ENCODE measurements around the gene ACOT11.
"Not testable (repeated sequence)": the region's sequence is repeated elsewhere in the genome, so short reads cannot be mapped to it uniquely, and the experiment has no call there.

Gene ACOT11

DNA sequence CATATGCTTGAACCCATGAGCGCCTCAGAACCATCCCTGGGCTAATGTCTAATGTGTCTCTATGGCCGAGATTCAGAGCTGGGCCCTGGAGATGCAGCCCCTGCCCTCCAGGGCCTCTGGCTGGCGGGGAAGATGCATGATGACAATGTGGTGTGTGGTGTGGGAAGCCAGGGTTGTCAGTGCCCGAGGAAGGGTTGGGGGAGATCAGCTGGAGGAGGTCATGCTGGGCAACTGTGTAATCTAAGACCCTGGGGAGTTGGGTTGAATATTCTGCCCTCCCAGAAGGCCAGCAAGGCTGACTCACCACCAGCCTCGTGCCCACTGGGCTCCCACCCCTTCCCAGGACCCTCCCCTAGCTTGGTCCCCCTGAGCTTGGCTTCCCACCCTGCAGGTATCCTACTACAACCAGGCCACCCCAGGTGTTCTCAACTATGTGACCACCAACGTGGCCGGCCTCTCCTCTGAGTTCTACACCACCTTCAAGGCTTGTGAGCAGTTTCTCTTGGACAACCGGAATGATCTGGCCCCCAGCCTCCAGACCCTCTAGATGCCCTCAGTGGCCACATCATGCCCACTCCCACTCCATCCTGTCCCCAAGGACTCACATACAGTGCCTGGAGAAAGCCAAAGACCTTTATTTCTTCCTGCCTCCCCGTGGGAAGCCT is 60.7 kb downstream of the ACOT11 start:
- no peak for DNase-seq (ENCODE audit: low spot score)

- no peak for DNase-seq (ENCODE audit: low spot score)
Observed at GRCh38 chr1:54609301-54609921, 61.4 kb downstream of the ACOT11 start.

GRCh38 chr1:54610048-54610447 is 62.0 kb downstream of the ACOT11 start:
- no peak for DNase-seq (ENCODE audit: low spot score)

- no peak for DNase-seq (ENCODE audit: low spot score)
Observed at GRCh38 chr1:54610601-54611580, 62.9 kb downstream of the ACOT11 start.

DNA sequence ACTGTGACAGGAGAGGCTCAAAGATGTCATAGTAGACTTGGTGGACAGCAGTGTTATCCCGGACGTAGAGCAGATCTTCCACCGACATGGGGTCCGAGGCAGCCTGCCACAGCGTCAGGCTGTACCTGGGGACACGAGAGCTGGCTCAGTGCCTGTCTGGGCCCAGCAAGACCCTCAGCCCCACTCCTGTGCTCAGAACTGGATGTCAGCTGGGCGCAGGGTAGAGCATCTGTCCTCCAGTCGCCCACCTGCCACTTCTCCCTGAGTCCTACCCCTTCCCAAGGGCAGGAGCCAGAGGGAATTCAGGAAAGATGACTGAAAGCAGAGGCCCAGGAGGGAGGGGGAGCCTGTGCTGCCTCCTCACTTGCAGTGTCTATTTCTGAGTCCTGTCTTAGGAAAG is 63.6 kb downstream of the ACOT11 start:
- no peak for DNase-seq (ENCODE audit: low spot score)

GRCh38 chr1:54614024-54614423 is 66.0 kb downstream of the ACOT11 start:
- no peak for DNase-seq (ENCODE audit: low spot score)

DNA sequence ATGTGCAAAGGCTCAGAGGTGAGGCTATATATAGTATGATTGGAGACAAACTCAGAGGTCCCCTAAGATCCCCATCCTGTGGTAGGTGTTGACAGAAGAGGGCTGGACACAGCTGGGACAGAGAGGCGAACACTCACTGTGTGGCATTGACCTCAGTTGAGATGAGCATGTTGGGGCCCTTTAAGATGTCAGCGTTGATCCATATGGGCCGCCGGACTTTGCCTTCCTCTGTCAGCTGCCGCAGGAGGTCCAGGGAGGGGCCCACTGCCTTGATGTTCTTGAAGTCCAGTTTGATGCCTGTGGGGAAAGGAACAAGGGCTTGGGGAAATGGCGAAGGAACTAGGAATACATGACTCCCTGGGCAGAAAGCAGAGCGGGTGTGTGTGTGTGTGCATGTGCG is 66.5 kb downstream of the ACOT11 start:
- DNase-seq (ENCODE audit: low spot score) = no peak

GRCh38 chr1:54615531-54616279 is 67.7 kb downstream of the ACOT11 start:
- no peak for DNase-seq (ENCODE audit: low spot score)

DNA sequence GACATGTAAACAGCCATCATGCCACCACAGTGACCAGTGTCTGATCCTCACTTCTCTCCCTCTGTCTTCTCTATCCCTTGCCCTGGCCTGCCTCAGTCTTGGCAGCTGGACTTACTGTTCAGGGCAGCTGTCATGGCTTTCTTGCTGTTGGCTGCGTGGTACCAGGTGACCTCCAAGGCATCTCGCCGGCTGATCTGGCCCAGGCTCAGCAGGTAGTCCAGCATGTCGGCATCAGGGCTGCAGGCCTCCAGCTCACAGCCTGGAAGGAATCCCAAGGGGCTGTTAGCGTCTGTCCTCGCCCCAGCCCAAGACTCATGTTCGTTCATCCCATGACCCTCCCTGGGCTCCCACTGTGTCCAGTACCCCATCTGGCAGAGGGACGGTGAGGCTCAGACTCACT is 71.7 kb downstream of the ACOT11 start:
- no peak for DNase-seq (ENCODE audit: low spot score)

DNA sequence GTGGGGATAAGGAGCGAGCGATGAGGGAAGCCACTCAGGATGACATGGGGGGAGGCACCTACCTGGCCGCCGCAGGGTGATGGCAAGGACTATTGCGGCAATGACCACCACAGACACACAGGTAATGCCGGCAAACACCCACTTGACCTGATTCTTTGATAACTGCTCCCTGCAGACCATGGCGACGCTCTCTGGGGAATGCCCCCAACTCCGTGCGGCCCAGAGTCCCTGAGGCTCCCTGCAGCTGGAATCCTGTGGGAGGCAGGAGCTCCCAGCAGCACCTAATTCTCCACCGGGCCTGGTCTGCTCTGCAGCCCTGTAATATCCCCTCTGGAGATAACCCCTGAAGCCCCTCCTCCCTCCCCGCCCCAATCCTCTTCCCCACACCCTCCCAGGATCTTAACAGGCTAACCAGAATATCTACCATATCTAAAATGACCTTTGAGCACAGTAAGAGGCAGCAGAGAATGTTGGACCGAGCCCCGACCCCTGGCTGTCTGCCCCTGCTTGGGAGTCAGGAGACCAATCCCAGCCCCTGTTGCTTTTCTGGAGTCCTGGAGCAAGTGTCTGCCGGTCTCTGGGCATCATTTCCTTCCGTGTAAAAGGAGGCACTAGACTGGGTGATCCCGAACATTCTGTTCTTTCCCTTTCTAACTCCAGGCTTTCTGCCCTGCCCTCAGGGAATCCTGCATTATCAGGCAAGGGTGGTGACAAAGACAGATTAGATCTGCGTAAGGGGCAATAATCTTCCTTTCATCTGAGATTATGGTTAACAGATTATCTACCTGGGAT is 75.4 kb downstream of the ACOT11 start, which contains the start of gene FAM151A:
TSS of gene FAM151A (minus strand) at position 310 of the 792 bp plus-strand sequence. CDS start at position 180, 130 bp downstream.
- no peak for DNase-seq (ENCODE audit: low spot score)

DNA sequence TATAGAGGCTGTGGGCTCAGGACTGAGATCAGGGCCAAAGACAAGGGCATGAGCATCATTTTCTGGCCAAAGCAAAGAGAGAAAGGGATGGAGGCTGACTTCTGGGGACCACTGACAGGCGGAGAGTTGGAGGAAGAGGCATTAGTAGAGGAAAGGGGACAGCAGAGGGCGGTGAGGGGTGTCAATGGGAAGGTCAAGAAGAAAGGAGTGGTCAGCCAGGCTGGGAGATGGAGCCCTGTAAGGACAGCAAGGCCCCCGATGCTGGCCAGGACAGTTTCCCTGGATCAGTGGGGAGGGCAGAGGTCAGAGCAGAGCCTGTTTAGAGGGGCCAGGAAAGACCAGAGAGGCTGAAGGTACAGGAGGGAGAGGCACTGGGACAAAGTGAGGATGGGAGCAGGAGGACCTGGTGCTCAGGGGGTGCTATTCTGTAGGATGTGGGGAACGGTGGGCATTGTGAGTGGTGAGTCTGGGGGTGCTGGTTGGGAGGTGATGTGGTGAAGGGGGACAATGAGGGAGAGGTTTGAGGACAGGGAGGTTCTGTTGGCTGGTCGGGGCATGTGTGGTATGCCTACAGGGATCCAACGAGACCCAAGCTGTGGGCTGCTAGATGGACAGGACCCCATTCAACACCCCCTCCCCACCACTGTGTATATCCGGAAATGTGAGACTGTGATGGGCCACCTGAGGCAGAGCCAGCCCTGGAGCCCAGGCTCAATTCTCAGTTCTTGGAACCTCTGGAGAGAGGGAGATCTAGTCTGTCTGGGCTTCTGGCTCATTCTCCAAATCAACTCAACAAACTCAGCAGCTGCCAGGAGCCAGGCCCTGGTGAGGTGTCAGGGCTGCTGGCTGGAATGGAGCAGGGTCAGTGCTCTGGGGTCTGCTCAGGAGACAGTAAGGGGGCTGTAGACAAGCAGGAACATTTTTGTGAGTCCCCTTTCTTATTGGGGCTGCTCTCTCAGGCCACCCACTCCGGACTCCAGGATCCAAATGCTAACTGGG is 76.7 kb downstream of the ACOT11 start:
- DNase-seq (ENCODE audit: low spot score) = no peak

GRCh38 chr1:54627196-54627595 is 79.2 kb downstream of the ACOT11 start:
- DNase-seq (ENCODE audit: low spot score) = no peak

DNA sequence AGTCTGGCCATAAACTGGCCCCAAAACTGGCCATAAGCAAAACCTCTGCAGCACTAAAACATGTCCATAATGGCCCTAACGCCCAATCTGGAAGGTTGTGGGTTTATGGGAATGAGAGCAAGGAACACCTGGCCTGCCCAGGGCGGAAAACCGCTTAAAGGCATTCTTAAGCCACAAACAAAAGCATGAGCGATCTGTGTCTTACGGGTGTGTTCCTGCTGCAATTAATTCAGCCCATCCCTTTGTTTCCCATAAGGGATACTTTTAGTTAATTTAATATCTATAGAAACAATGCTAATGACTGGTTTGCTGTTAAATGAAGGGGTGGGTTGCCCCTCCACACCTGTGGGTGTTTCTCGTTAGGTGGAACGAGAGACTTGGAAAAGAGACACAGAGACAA is 87.8 kb downstream of the ACOT11 start:
- DNase-seq (ENCODE audit: low spot score) = not testable (repeated sequence)

DNA sequence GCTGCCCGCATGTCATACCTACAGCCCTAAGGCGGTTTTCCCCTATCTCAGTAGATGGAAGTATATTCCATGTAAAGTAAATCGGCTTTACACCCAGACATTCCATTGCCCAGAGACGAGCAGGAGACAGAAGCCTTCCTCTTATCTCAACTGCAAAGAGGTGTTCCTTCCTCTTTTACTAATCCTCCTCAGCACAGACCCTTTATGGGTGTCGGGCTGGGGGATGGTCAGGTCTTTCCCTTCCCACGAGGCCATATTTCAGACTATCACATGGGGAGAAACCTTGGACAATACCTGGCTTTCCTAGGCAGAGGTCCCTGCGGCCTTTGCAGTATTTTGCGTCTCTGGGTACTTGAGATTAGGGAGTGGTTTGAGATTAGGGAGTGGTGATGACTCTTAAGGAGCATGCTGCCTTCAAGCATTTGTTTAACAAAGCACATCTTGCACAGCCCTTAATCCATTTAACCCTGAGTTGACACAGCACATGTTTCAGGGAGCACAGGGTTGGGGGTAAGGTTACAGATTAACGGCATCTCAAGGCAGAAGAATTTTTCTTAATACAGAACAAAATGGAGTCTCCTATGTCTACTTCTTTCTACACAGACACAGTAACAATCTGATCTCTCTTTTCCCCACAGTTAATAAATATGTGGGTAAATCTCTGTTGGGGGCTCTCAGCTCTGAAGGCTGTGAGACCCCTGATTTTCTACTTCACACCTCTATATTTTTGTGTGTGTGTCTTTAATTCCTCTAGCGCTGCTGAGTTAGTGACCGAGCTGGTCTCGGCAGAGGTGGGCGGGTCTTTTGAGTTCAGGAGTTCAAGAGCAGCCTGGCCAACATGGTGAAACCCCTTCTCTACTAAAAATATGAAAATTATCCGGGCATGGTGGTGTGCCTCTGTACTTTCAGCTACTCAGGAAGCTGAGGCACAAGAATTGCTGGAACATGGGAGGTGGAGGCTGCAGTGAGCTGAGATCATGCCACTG is 88.7 kb downstream of the ACOT11 start:
- not testable (repeated sequence) for DNase-seq (ENCODE audit: low spot score)

DNA sequence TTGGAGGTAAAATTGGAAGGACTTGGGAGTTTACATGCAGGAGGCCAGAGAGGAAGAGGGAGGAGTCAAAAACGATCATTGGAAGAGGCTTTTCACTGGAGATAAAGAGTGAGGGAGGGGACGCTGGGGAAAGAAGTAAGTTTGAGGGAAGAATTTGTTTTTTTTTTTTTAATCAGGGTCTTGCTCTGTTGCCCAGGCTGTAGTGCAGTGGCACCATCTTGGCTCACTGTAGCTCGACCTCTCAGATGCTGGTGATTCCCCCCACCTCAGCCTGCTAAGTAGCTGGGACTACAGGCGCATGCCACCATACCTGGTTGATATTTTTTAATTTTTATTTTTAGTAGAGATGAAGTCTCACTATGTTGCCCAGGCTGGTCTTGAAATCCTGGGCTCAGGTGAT is 92.3 kb downstream of the ACOT11 start:
- DNase-seq (ENCODE audit: low spot score) = no peak

DNA sequence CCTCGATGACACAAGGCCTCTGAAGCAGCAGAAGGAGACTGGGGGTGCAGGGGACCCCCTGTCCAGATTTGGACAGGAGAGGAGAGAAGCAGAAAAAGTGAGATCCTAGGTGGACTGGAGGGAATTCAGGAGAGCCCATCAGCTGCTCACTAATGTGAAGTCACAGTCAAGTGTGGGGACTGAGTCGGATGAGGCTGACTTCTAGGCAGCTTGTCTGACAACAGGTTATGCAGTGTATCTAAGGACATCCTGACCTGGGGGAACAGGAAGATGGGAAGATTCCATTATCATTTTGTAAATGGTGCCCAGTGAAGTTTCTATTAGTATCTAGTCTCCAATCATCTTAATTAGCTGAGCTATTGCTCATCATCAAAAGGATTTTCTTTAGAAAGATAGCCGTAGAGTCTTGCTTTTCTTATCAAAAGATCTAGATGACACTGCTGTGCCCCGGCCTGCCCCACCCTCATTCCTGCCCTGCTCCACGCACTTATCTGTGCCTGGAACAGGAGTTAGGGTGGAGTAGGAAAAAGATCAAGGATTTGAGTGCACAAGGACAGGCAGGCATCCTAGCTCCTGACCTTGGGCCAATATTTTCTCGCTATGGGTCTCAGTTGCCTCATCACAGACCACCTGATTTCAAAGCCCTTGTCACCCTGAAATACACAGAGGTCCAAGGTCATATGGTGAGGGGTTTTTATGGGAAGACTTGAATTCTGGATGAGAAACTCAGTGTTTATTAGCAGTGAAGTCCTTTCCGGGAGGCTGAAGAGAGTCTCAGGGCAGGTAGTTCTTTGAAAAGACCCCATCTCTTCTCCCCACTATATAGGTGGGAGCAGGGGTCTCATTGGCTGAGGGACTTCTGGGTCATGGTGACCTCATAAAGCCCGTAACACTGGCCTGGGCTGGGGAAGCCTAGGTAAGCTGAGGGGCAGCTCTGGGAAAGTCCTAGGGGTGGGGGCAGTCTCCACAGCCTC is 93.1 kb downstream of the ACOT11 start, which contains the start of gene MROH7:
TSS of gene MROH7 (plus strand) at position 924 of the 974 bp plus-strand sequence. CDS start 11,141 bp downstream, outside the sequence.
- no peak for DNase-seq (ENCODE audit: low spot score)

DNA sequence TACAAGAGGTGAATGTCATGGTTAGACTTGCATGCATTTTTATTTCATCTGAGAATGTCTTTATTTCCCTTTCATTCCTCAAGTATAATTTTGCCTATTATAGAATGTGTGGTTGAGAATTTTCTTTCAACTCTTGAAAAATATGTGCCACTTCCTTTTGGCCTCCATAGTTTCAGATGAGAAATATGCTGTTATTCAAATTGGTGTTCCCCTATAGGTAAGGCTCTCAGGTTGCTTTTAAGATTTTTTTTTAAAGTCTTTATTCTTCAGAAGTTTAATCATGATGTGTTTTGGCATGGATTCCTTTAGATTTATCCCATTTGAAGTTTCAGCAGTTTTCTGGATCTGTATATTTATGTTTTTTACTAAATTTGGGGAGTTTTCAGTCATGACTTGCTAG is 95.7 kb downstream of the ACOT11 start:
- DNase-seq (ENCODE audit: low spot score) = no peak
